C4-2B (cell line): ENCODE measurements around the gene MIPOL1.

Experiments used
- ZFX ChIP-seq: fragments of 450-650 bp; IDR thresholded peaks from 2 replicates; pipeline ENCODE4 v1.6.1; 2017
- TF ChIP-seq, protein P1 (sequence below): fragments of 450-650 bp; conservative IDR thresholded peaks from 2 replicates; pipeline ENCODE4 v1.5.1; 2017; ENCODE audit warnings: mild to moderate bottlenecking

DNA sequence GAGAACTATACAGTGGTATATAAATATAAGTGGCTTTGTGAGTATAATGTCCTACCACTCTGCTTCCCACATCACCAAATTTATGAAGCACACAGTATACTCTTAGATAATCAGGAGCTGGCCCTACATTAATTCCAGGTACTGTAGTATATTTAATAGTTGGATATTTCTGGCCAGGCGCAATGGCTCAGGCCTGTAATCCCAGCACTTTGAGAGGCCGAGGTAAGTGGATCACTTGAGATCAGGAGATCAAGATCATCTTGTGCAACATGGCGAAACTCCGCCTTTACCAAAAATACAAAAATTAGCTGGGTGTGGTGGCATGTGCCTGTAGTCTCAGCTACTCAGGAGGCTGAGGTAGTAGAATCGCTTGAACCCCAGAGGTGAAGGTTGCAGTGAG lies 293.3 kb downstream of the MIPOL1 start:
- TF ChIP-seq, protein P1, sequence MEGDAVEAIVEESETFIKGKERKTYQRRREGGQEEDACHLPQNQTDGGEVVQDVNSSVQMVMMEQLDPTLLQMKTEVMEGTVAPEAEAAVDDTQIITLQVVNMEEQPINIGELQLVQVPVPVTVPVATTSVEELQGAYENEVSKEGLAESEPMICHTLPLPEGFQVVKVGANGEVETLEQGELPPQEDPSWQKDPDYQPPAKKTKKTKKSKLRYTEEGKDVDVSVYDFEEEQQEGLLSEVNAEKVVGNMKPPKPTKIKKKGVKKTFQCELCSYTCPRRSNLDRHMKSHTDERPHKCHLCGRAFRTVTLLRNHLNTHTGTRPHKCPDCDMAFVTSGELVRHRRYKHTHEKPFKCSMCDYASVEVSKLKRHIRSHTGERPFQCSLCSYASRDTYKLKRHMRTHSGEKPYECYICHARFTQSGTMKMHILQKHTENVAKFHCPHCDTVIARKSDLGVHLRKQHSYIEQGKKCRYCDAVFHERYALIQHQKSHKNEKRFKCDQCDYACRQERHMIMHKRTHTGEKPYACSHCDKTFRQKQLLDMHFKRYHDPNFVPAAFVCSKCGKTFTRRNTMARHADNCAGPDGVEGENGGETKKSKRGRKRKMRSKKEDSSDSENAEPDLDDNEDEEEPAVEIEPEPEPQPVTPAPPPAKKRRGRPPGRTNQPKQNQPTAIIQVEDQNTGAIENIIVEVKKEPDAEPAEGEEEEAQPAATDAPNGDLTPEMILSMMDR = no peak
- no peak for TF ChIP-seq ZFX
